ENCODE data around the gene SETD3.

GRCh38 chr14:99524091-99524661, 43.5 kb upstream of the SETD3 start:
- TF ChIP-seq CTCF (IDR thresholded peaks at IDR 0.05) (no peak), POLR2AphosphoS5 (IDR thresholded peaks at IDR 0.05) (peak; percentile 52 to 53), POLR2A (IDR thresholded peaks at IDR 0.05; ENCODE audit: low read depth) (no peak)
